Neural crest cell (in vitro differentiated cells): ENCODE data around the gene KLHDC3. TPM values are rescaled to one million over a fixed set of nuclear protein-coding genes. Genes with fewer than 3 reads are reported as not detected.
A peak's percentile ranks its signal among the peaks of the same experiment; 100 is the strongest.

Source experiments
- DNase-seq: peaks from one replicate; pipeline ENCODE4 v3.0.0; 2021; ENCODE audit warnings: low read depth, mixed read lengths, low spot score
- H3K27ac Mint-ChIP-seq: one replicate; pipeline ENCODE4 v1.8.0; 2021; ENCODE audit warnings: mild to moderate bottlenecking, mixed read lengths; ENCODE audit not compliant: unreplicated experiment
- H3K27me3 Mint-ChIP-seq: 2 replicates; pipeline ENCODE4 v1.8.0; 2021; ENCODE audit warnings: low read depth, mild to moderate bottlenecking, mixed read lengths
- H3K36me3 Mint-ChIP-seq: 2 replicates; pipeline ENCODE4 v1.8.0; 2021; ENCODE audit warnings: low read depth, mild to moderate bottlenecking, mixed read lengths
- H3K4me1 Mint-ChIP-seq: 2 replicates; pipeline ENCODE4 v1.8.0; 2021; ENCODE audit warnings: mixed read lengths
- H3K4me3 Mint-ChIP-seq: one replicate; pipeline ENCODE4 v1.8.0; 2021; ENCODE audit warnings: mild to moderate bottlenecking, mixed read lengths
- H3K9me3 Mint-ChIP-seq: 2 replicates; pipeline ENCODE4 v1.8.0; 2021; ENCODE audit warnings: mixed read lengths
- CTCF ChIP-seq: fragments of 200-600 bp; sonication (generic); conservative IDR thresholded peaks from 2 replicates; pipeline ENCODE4 v1.5.0; 2021; ENCODE audit warnings: antibody characterized with exemption, mild to moderate bottlenecking
- total RNA-seq: library from RNA; stranded (reverse); gene quantifications from 2 replicates; pipeline ENCODE4 v1.2.1, GENCODE V29; 2021

Gene KLHDC3
- total RNA-seq, 1 donor from 2014 or later = 109 TPM

GRCh38 chr6:43059168-43060033, 45.4 kb downstream of the KLHDC3 start, which contains the start of the genes KLC4 and MRPL2:
TSS of gene KLC4 (plus strand) at chr6:43059631. CDS start at chr6:43061336, 1,705 bp downstream.
TSS of gene MRPL2 (minus strand) at chr6:43059434. CDS start at chr6:43059381, 53 bp downstream.
- no peaks in the 10 kb centered on the region for H3K27me3 Mint-ChIP-seq
- peak within 1 kb of the TSS; percentile 99 for H3K4me3 Mint-ChIP-seq
- H3K36me3 Mint-ChIP-seq = peaks cover 2% of the 10 kb centered on the region
- TF ChIP-seq CTCF = no peak
- no peaks in the 10 kb centered on the region for H3K9me3 Mint-ChIP-seq
- peak; percentile 90 for DNase-seq
- H3K27ac Mint-ChIP-seq = peak within 1 kb of the TSS; percentile 98
- peaks cover 28% of the 10 kb centered on the region for H3K4me1 Mint-ChIP-seq

- no peak for DNase-seq
- no peak for TF ChIP-seq CTCF
- Mint-ChIP-seq H3K4me3 (peak overlapping the region; percentile 99), H3K27ac (peak overlapping the region; percentile 98), H3K36me3 (peaks cover 2% of the 10 kb centered on the region), H3K4me1 (peaks cover 28% of the 10 kb centered on the region), H3K27me3 (no peaks in the 10 kb centered on the region), H3K9me3 (no peaks in the 10 kb centered on the region)
Observed at GRCh38 chr6:43060034-43060754, 46.1 kb downstream of the KLHDC3 start.

- Mint-ChIP-seq H3K36me3 (peaks cover 2% of the 10 kb centered on the region), H3K4me1 (peaks cover 28% of the 10 kb centered on the region), H3K27ac (peak overlapping the region; percentile 52), H3K27me3 (no peaks in the 10 kb centered on the region), H3K9me3 (no peaks in the 10 kb centered on the region), H3K4me3 (peak overlapping the region; percentile 99)
- no peak for DNase-seq
- TF ChIP-seq CTCF = no peak
Observed at GRCh38 chr6:43060755-43061633, 46.9 kb downstream of the KLHDC3 start.

- DNase-seq = no peak
- Mint-ChIP-seq H3K36me3 (no peaks in the 10 kb centered on the region), H3K27ac (no peak overlapping the region), H3K9me3 (no peaks in the 10 kb centered on the region), H3K4me3 (peak overlapping the region; percentile 99), H3K4me1 (peaks cover 28% of the 10 kb centered on the region), H3K27me3 (no peaks in the 10 kb centered on the region)
- no peak for TF ChIP-seq CTCF
Observed at GRCh38 chr6:43061861-43062260, 47.8 kb downstream of the KLHDC3 start.

GRCh38 chr6:43062818-43063217, 48.8 kb downstream of the KLHDC3 start:
- Mint-ChIP-seq H3K4me3 (no peak overlapping the region), H3K4me1 (peaks cover 28% of the 10 kb centered on the region), H3K27ac (no peak overlapping the region), H3K36me3 (no peaks in the 10 kb centered on the region), H3K27me3 (no peaks in the 10 kb centered on the region), H3K9me3 (no peaks in the 10 kb centered on the region)
- DNase-seq = no peak
- TF ChIP-seq CTCF = no peak
